ENCODE results near the gene HOXA3. TPM values are rescaled to one million over a fixed set of nuclear protein-coding genes. Genes with fewer than 3 reads are reported as not detected.

The HOXA3 gene
- total RNA-seq, 1 donor from 2014 or later, result not detected

DNA sequence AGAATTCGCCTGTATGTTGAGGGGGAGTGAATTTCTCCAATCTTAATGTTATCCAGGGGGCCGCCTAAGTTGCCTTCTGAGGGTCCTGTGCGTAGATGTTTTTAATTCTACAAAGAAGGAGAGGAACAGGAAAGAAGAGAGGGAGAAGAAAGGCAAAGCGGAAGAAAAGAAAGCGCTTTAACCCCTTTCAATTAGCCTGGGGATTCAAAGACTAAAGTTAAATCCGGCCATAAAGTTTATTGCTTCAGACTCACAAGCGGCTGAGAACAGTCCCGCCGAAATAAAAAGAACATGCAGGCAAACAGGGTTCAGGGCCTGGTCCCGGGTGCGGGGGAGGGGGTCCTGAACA lies 13.4 kb downstream of the HOXA3 start:
- DNase-seq, result no peak
- Mint-ChIP-seq H3K36me3 (ENCODE audit: low read depth) (no peaks in the 10 kb centered on the region), H3K4me1 (peaks cover 12% of the 10 kb centered on the region), H3K27me3 (peaks cover 34% of the 10 kb centered on the region), H3K4me3 (no peak overlapping the region), H3K27ac (no peak overlapping the region), H3K9me3 (no peaks in the 10 kb centered on the region)
- intact Hi-C loops (cut with micrococcal nuclease), result no loop called here

GRCh38 chr7:27138472-27138871 lies 13.9 kb downstream of the HOXA3 start:
- Mint-ChIP-seq H3K4me3 (no peak overlapping the region), H3K27ac (no peak overlapping the region), H3K4me1 (peaks cover 14% of the 10 kb centered on the region), H3K36me3 (ENCODE audit: low read depth) (no peaks in the 10 kb centered on the region), H3K9me3 (no peaks in the 10 kb centered on the region), H3K27me3 (peaks cover 34% of the 10 kb centered on the region)
- intact Hi-C loops (cut with micrococcal nuclease), result no loop called here
- DNase-seq, result no peak

- Mint-ChIP-seq H3K27ac (no peak overlapping the region), H3K9me3 (no peaks in the 10 kb centered on the region), H3K4me1 (peaks cover 14% of the 10 kb centered on the region), H3K4me3 (no peak overlapping the region), H3K27me3 (peaks cover 39% of the 10 kb centered on the region), H3K36me3 (ENCODE audit: low read depth) (no peaks in the 10 kb centered on the region)
- intact Hi-C loops (cut with micrococcal nuclease), result no loop called here
- no peak for DNase-seq
Measured at GRCh38 chr7:27137640-27138315, 14.6 kb downstream of the HOXA3 start.

DNA sequence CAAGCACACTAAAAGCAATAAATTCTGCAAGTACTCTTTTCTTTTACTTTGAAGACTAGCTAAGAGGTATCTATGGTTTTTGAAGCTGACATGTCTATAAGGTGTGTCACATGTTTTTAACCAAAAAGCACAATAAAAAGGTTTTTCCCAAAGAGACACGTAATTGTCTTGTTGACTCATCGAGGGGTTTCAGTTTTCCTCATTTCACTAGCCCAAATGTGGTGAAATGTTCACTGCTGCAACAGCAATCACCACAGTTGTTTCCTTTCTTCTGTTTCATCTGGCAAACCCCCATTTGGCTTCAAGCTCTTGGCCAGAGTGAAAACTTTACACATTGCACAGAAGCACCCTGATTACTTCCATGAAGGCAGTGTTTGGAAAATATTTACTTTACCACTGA lies 18.0 kb downstream of the HOXA3 start:
- H3K4me3 Mint-ChIP-seq, result peak overlapping the region; percentile 2
- H3K27ac Mint-ChIP-seq, result no peak overlapping the region
- DNase-seq, result peak; percentile 62
- H3K36me3 Mint-ChIP-seq (ENCODE audit: low read depth), result peaks cover under 1% of the 10 kb centered on the region
- intact Hi-C loops (cut with micrococcal nuclease), result loop anchor here (2.0 to 5.0 kb wide), 2 partner anchors 16 to 37 kb away; partner anchors contain the start of gene HOXA1
- H3K4me1 Mint-ChIP-seq, result peaks cover 14% of the 10 kb centered on the region
- peaks cover 3% of the 10 kb centered on the region for H3K9me3 Mint-ChIP-seq
- peaks cover 47% of the 10 kb centered on the region for H3K27me3 Mint-ChIP-seq

DNA sequence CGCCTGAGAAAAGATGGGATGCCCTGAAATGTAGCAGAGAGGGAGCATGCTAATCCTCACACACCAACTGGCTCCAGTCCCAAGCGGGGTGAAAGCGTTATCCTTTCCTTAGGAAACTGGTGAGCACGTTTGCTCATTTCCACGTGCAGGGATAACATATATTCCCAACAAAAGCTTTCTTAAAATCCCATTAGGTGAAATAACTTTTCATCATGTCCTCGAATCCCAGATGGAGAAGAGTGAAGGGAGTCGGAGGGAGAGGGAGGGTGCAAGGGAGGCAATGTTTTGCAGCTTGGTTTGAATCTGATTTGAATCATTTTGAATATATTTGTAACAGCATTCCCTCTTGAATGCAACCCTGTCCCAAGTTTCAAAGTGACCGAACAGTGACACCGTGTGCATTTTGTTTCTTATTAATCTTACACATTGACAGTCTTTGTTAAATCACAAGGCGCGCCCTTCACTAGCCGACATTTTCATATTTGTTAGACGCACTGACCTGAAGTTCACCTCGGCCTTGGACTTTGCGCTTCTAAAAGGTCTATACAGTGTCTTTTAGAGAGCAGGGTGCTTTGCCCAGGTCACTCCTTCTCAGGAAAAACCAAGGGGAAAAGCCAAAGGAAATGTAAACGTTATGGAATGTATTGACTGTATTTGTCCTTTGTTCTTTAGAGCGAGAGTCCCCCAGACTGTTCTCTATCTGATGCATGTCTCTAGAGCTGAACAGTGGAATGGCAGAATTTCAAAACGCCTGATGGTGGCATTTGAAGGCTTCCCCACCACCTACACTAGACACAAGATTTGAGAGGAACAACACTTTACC lies 18.8 kb downstream of the HOXA3 start:
- peaks cover 3% of the 10 kb centered on the region for H3K9me3 Mint-ChIP-seq

DNA sequence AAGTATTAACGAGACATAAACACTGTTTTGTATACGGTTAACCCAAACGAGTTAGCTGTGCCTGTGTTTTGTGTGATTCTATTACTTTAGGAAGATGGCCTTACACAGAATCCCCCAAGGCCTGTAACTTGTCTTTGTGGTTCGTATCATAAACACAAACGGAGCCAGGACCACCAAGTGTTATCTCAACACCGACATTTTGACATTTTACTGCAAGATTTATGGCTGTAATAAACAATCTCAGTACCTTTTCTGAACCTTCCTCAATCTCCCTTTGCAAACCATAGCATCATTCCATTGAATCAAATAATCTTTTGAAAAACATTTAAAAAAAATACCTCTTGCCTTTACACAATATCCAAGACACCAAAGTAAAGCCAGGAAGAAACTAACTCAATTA lies 19.4 kb downstream of the HOXA3 start:
- Mint-ChIP-seq H3K4me3 (no peak overlapping the region), H3K27ac (no peak overlapping the region), H3K9me3 (peaks cover 3% of the 10 kb centered on the region), H3K4me1 (peaks cover 14% of the 10 kb centered on the region), H3K36me3 (ENCODE audit: low read depth) (peaks cover 1% of the 10 kb centered on the region), H3K27me3 (peaks cover 54% of the 10 kb centered on the region)
- DNase-seq, result no peak
- intact Hi-C loops (cut with micrococcal nuclease), result loop anchor here (5.0 kb wide), 1 partner anchor 36 kb away; the partner anchor contains the start of gene HOXA1

More for the DNA sequence above, 18.8 kb downstream of the HOXA3 start:
- intact Hi-C loops (cut with micrococcal nuclease), result loop anchor here (2.0 to 5.0 kb wide), 2 partner anchors 17 to 36 kb away; partner anchors contain the start of gene HOXA1
- H3K27ac Mint-ChIP-seq, result no peak overlapping the region
- H3K4me1 Mint-ChIP-seq, result peaks cover 14% of the 10 kb centered on the region
- no peak for DNase-seq
- H3K4me3 Mint-ChIP-seq, result peak overlapping the region; percentile 2
- peaks cover 51% of the 10 kb centered on the region for H3K27me3 Mint-ChIP-seq
- peaks cover 1% of the 10 kb centered on the region for H3K36me3 Mint-ChIP-seq (ENCODE audit: low read depth)

DNA sequence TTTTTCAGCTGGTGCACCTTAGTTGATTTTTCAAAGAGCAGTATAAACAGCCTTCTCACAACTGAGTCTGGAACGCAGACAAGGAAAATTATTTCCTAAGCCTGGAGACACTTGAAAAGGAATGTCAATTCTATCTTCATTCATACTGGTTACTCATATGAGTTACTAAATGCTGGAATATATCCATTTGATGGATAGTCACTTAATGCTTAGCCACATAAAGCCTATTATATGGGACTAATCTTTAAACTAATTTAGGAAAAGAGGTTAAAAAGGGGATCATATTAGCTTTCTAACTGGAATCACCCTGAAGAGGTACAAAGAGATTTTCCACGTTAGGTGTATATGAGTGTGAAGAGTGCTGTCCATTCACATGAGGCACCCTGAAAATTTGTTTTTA lies 20.2 kb downstream of the HOXA3 start:
- intact Hi-C loops (cut with micrococcal nuclease), result loop anchor here (5.0 kb wide), 1 partner anchor 35 kb away; the partner anchor contains the start of gene HOXA1
- Mint-ChIP-seq H3K36me3 (ENCODE audit: low read depth) (peaks cover 1% of the 10 kb centered on the region), H3K27ac (no peak overlapping the region), H3K9me3 (peaks cover 3% of the 10 kb centered on the region), H3K4me3 (no peak overlapping the region), H3K4me1 (peaks cover 14% of the 10 kb centered on the region), H3K27me3 (peaks cover 54% of the 10 kb centered on the region)
- DNase-seq, result no peak

DNA sequence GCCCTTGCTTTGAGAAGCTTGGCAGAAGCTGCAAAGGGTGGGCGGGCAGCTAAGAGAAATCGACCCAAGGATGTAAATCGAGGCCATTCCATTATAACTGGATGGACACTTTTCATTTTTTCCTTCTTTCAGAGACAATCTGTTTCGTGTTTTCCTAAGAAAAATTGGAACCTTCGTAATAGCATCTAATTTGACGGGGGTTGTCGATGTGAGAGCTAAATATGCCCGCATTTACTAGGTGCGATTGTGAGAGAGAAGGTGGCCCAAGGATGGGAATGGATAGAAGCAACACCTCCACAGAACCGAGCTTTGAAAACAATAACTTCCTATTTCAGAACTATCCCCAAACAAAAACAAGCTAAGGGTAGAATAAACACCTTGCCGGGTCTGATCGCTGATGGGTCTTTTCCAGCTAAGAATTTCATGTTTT lies 21.0 kb downstream of the HOXA3 start:
- Mint-ChIP-seq H3K36me3 (ENCODE audit: low read depth) (peaks cover 1% of the 10 kb centered on the region), H3K9me3 (peaks cover 3% of the 10 kb centered on the region), H3K4me1 (peaks cover 14% of the 10 kb centered on the region), H3K27me3 (peaks cover 55% of the 10 kb centered on the region), H3K27ac (no peak overlapping the region), H3K4me3 (peak overlapping the region; percentile 66)
- intact Hi-C loops (cut with micrococcal nuclease), result loop anchor here (5.0 kb wide), 1 partner anchor 34 kb away; the partner anchor contains the start of gene HOXA1
- DNase-seq, result no peak

DNA sequence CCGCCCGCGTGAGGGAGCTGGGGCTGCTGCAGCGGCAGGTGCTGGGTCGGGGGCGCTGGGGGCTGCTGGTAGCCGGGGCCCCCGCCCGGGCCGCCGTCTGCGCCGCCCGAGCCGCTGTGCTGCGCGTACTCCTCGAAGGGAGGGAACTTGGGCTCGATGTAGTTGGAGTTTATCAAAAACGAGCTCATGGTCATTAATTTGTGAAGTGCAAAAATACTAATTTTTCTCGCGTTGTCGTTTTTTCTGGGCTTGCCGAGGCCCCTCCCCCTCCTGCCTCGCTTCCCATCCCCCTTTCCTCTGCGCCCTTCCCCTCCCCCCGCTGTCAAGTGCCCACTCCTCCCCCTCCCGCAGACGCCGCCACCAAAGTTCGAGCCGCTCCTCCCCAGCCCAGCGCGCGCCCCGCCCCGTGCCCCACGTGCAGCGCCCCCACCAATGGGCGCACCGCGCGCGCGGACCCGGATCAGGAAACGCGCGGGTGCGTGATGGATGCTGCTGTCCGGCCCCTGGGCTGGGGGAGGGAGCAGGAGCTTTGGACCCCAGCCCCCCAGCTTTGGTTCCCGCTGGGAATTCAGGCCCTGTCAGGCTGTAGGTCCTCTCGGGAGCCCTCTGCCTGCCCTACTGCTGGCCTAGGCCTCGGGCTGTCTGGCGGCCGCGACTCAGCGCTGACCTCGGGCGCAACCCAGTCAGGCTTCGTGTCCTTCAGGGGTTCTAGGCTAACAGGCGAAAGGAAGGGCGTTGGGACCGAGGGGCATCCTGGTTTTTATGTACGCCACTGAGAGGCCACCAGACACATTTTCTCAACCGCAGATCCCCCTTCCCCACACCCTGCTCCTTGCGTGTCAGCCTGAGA lies 21.6 kb downstream of the HOXA3 start, which contains the start of gene HOXA4:
Gene HOXA4, minus strand, starts transcription at position 218 of the 850 bp plus-strand sequence. Its CDS starts 24 bp downstream, at position 194.
- peaks cover 14% of the 10 kb centered on the region for H3K4me1 Mint-ChIP-seq
- peak; percentile 91 for DNase-seq
- H3K4me3 Mint-ChIP-seq, result peak within 1 kb of the TSS; percentile 66
- H3K27ac Mint-ChIP-seq, result no peak within 1 kb of the TSS
- intact Hi-C loops (cut with micrococcal nuclease), result loop anchor here (5.0 kb wide), 1 partner anchor 33 kb away; the partner anchor contains the start of gene HOXA1
- H3K9me3 Mint-ChIP-seq, result peaks cover 3% of the 10 kb centered on the region
- H3K27me3 Mint-ChIP-seq, result peaks cover 53% of the 10 kb centered on the region
- H3K36me3 Mint-ChIP-seq (ENCODE audit: low read depth), result peaks cover 1% of the 10 kb centered on the region

DNA sequence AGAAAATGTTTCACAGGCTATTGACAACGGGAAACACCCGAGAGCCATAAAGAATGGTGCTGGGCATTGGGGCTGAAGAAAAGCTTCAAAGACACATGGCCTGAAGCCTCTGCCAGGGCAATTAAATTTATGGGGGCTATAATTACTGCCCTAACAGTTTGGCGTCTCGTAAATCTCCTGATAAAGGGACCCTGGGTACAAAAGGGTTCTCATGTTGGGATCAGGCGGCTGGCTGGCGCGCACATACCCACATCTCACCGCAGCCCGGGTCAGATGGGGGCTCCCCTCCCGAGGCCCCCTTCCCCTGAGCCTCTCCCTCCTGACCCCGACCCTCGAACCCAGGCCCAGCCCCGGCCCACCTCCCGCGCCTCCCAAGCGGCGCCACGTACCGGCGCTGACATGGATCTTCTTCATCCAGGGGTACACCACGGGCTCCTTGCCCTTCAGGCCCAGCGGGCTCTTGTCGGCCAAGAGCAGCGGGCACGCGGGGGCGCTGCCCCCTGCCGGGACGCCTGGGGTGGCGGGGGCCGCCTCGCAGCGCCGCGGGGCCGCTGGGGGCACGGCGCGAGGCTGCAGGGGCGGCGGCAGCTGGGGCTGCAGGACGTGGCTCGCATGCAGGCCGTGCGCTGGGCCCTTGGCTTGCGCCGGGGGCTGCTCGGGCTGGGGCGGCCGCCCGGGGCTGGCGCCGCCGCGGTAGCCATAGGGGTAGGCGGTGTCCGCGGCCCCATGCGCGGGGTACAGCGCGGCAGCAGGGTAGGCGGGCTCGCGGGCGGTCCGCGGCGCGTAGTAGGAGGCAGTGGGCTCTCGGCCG lies 22.4 kb downstream of the HOXA3 start:
- peaks cover 3% of the 10 kb centered on the region for H3K9me3 Mint-ChIP-seq
- peaks cover 12% of the 10 kb centered on the region for H3K4me1 Mint-ChIP-seq
- intact Hi-C loops (cut with micrococcal nuclease), result loop anchor here (5.0 kb wide), 1 partner anchor 33 kb away; the partner anchor contains the start of gene HOXA1
- no peak overlapping the region for H3K27ac Mint-ChIP-seq
- peak overlapping the region; percentile 26 for H3K4me3 Mint-ChIP-seq
- H3K36me3 Mint-ChIP-seq (ENCODE audit: low read depth), result peaks cover 1% of the 10 kb centered on the region
- DNase-seq, result no peak
- H3K27me3 Mint-ChIP-seq, result peaks cover 53% of the 10 kb centered on the region

DNA sequence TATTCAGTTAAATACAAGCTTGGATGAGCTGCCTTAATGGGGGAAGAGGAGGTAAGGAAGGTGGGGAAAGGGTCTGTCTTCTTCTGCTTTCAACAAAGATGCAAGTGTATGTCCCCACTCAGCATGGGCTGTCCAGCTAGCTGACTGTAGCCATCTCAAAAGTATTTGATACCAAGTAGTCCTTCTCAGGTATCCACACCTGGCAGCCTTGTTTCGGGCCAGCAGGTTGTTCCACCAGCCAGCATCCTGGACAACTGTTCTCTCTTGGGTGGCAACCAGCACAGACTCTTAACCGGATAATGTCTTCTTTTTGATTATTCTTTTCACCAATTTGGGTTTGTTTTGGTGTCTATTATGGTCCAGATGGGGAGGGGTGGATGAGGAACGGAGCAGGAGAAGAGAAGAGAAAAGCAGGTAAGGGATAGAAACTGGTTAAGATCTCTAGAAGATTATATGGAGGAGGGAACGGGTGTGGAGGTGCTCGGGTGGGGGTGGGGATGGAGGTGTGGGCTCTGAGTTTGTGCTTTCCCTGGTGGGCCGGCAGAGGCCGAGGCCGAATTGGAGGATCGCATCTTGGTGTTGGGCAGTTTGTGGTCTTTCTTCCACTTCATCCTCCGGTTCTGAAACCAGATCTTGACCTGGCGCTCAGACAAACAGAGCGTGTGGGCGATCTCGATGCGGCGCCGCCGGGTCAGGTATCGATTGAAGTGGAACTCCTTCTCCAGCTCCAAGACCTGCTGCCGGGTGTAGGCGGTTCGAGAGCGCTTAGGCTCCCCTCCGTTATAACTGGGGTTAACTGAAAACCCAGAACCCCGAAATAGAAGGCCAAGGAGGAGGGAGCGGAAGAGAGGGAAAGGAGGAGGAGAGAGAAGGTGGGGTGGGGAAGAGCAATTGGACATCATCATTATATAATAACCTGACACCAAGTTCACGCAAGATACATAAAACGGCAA lies 23.3 kb downstream of the HOXA3 start:
- Mint-ChIP-seq H3K27me3 (peaks cover 48% of the 10 kb centered on the region), H3K4me3 (peak overlapping the region; percentile 26)
- intact Hi-C loops (cut with micrococcal nuclease), result no loop called here

GRCh38 chr7:27128034-27128433 lies 24.3 kb downstream of the HOXA3 start:
- Mint-ChIP-seq H3K36me3 (ENCODE audit: low read depth) (peaks cover 1% of the 10 kb centered on the region), H3K4me1 (no peaks in the 10 kb centered on the region), H3K27ac (no peak overlapping the region), H3K4me3 (no peak overlapping the region), H3K9me3 (peaks cover 3% of the 10 kb centered on the region), H3K27me3 (peaks cover 44% of the 10 kb centered on the region)
- DNase-seq, result no peak
- intact Hi-C loops (cut with micrococcal nuclease), result no loop called here

More for the DNA sequence above, 23.3 kb downstream of the HOXA3 start:
- no peak for DNase-seq
- peaks cover 3% of the 10 kb centered on the region for H3K4me1 Mint-ChIP-seq
- no peak overlapping the region for H3K27ac Mint-ChIP-seq
- peaks cover 1% of the 10 kb centered on the region for H3K36me3 Mint-ChIP-seq (ENCODE audit: low read depth)
- peaks cover 3% of the 10 kb centered on the region for H3K9me3 Mint-ChIP-seq

All from activated CD4-positive, alpha-beta T cell treated with anti-CD3 and anti-CD28 coated beads, Interleukin-2, amount 10 ng/mL, durations not matched to agents 24 days and 14 days (primary cell).